Jurkat, Clone E6-1 (cell line): ENCODE results near the gene OR5D18. TPM values are rescaled to one million over a fixed set of nuclear protein-coding genes. Genes with fewer than 3 reads are reported as not detected.
"Not testable (repeated sequence)": the region's sequence is repeated elsewhere in the genome, so short reads cannot be mapped to it uniquely, and the experiment has no call there.

Experiments used
- DNase-seq: peaks from one replicate; pipeline ENCODE4 v3.0.0-alpha.2; 2011; ENCODE audit warnings: low read depth, low spot score
- H3K4me3 ChIP-seq: 2 replicates; pipeline ENCODE4 v1.5.1; 2011; ENCODE audit warnings: mild to moderate bottlenecking, low read length, control low read depth, moderate library complexity
- polyA plus RNA-seq: library from polyadenylated mRNA; unstranded; fragments of >200 nt; gene quantifications from one replicate; pipeline ENCODE4 v1.2.1, GENCODE V29; 2012; ENCODE audit warnings: missing spikeins; ENCODE audit not compliant: insufficient read length, insufficient read depth

OR5D18 gene
- polyA plus RNA-seq: not detected

DNA sequence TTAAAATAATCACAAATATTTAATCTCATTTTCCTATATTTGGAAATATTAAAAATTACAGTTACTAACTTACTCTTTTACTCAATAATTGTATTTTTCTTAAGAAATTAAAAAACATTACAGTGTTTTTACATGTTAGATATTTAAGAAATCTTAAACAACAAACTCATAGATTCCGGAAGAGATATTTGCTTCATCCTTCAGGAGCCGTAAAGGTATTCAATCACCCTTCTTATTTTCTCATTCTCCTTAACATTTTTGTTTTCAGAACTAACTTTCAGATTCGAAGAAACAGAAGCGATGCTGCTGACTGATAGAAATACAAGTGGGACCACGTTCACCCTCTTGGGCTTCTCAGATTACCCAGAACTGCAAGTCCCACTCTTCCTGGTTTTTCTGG lies at the start of gene OR5D18:
TSS of gene OR5D18 (plus strand) at position 301 of the 400 bp plus-strand sequence. CDS start at position 301, 0 bp downstream.
- DNase-seq: no peak
- H3K4me3 ChIP-seq: no peak within 1 kb of the TSS

DNA sequence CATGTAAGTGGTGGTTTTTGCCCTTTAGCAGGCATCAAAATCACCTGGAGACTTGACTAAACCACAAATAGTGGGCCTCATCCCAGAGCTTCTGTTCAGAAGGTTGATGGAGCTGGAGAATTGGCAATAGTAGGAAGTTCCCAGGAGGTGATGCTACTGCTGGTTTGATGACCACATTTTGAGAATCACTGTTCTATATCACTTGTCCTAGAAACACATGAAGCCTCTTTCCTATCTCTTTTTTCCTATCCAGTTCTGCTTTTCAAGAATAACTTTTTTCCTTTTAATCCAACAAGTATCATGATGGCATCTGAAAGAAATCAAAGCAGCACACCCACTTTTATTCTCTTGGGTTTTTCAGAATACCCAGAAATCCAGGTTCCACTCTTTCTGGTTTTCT lies 46.3 kb upstream of the OR5D18 start, which contains the start of gene OR5D13:
TSS of gene OR5D13 (plus strand) at position 301 of the 400 bp plus-strand sequence. CDS start at position 301, 0 bp downstream.
- DNase-seq: no peak
- no peak within 1 kb of the TSS for H3K4me3 ChIP-seq

DNA sequence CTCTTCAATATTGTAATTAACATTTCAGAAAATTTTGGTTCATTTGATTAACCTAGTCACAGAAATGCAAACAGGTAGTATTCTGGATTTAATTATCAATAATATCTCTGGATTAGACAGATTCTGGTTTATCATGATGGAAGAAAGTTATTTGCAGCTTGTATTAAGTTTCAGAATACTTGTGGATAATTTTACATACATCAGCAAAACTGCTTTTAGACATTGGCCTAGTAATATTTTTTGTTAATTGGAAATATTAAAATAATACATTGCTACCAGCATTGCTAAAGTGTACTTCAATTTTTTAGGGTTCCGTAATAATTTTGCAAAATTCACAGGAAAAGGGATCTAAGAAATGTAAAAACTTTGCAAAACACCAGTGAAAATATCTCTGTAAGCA lies 27.8 kb upstream of the OR5D18 start:
- H3K4me3 ChIP-seq: no peak overlapping the region
- DNase-seq: no peak

DNA sequence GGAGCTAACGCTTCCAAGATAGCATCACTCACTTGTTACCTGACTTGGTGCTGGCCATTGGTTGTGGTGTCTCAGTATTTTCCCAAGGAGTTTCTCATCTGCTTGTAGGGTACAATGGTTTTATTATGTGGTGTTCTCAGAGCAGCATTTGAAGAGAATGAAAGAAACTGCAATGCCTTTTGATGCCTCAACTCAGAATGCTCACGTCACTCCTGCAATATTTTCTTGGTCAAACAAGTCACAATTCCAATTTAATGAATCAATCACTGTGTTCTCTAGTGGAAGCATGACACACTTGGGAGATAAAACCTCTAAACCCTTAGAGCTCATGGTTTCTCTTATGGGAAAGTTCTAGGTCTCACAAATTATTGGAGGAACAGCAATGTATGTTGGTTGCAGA lies 26.1 kb upstream of the OR5D18 start:
- DNase-seq: no peak
- H3K4me3 ChIP-seq: no peak overlapping the region

DNA sequence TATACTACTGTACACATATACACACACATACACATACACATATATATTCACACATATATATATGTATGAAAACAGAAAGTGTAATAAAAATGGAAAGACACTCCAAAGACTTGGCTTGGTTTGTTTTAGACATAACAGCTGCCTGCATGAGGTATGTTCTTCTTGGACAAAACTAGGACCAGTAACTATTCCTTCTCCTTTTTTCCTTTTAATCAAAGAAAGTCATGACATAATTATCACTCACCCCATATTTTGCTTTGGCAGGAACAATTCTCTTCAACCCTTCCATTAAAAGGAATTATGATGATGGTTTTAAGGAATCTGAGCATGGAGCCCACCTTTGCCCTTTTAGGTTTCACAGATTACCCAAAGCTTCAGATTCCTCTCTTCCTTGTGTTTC lies 24.2 kb upstream of the OR5D18 start, which contains the start of gene OR5D14:
TSS of gene OR5D14 (plus strand) at position 301 of the 400 bp plus-strand sequence. CDS start at position 301, 0 bp downstream.
- DNase-seq: no peak
- H3K4me3 ChIP-seq: no peak within 1 kb of the TSS

- H3K4me3 ChIP-seq: no peak overlapping the region
- DNase-seq: no peak
Measured at GRCh38 chr11:55806248-55806647, 13.2 kb upstream of the OR5D18 start.

GRCh38 chr11:55811067-55811466 lies 8.4 kb upstream of the OR5D18 start, which contains the start of gene OR5L1:
TSS of gene OR5L1 (plus strand) at chr11:55811367. CDS start at chr11:55811467, 100 bp downstream.
- DNase-seq: no peak
- H3K4me3 ChIP-seq: no peak within 1 kb of the TSS

DNA sequence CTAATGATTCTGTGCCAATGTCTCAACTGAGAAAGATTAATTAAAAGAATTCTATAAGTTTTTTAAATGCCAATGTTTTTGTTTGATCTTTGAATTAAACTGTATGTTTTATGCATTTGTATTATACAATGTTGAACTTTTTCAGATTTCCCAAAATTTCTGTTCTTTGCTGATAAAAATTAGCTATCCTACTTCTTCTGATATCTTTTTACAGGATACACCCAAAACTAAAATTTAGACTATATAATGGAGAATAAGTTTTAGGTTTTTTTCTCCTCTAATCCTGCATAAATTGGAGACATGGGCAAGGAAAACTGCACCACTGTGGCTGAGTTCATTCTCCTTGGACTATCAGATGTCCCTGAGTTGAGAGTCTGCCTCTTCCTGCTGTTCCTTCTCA lies 7.5 kb downstream of the OR5D18 start, which contains the start of gene OR5L2:
TSS of gene OR5L2 (plus strand) at position 301 of the 400 bp plus-strand sequence. CDS start at position 301, 0 bp downstream.
- H3K4me3 ChIP-seq: no peak within 1 kb of the TSS
- no peak for DNase-seq

DNA sequence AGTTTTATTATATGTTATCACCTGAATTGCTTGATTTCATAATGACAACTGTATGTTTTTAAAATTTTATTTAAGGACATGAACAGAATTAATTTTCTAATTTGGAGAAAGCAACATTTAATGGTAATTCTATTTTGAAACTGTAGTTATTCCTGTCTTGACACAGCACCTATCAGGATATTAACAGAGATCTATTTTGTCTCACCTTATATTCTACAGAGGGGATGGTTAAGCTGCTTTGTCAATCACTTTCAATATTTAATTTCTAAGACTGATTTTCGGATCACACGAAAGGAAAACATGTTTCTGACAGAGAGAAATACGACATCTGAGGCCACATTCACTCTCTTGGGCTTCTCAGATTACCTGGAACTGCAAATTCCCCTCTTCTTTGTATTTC lies 19.0 kb downstream of the OR5D18 start, which contains the start of gene OR5D16:
TSS of gene OR5D16 (plus strand) at position 301 of the 400 bp plus-strand sequence. CDS start at position 301, 0 bp downstream.
- H3K4me3 ChIP-seq: no peak within 1 kb of the TSS
- DNase-seq: no peak

DNA sequence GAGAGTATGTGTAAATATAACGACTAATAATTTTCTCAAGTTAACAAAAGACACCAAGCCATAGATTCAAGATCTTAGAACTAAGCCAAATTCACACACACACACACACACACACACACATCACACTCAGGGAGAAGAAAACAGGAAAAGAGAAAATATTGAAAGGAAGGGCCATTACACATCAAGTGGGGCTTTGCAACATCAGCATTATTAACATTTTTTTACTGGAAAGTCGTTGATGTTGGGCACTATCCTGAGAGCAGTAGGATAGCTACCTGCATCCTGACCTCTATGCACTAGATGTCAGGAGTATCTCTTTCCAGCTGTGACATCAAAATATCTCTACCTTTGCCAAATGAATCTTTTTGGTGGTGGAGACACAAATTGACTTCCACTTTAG lies 28.0 kb downstream of the OR5D18 start:
- no peak for DNase-seq
- H3K4me3 ChIP-seq: no peak overlapping the region

- DNase-seq: no peak
- no peak overlapping the region for H3K4me3 ChIP-seq
Measured at GRCh38 chr11:55849037-55849436, 29.6 kb downstream of the OR5D18 start.

- DNase-seq: no peak
- H3K4me3 ChIP-seq: no peak overlapping the region
Measured at GRCh38 chr11:55852141-55852540, 32.7 kb downstream of the OR5D18 start.

DNA sequence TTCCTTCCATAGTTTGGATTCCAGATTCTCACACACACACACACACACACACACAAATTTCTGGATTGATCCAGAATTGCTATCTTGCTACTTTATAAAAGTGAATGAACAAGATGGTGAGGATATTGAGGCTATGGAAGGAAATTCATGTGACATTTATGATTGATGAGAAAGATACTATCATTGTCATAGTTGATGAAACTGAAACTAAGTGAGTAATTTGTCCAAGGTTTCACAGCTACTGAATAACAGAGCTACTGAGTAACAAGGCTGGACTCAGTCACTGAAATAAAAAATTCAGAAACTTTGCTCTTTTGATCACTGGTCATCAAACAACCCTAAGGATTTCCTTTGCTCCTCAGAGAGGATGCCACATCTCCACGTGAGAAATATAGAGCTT lies 35.3 kb downstream of the OR5D18 start:
- no peak overlapping the region for H3K4me3 ChIP-seq
- DNase-seq: no peak

GRCh38 chr11:55867354-55867753 lies 47.9 kb downstream of the OR5D18 start:
- not testable (repeated sequence) for H3K4me3 ChIP-seq, DNase-seq
